CD4-positive, alpha-beta T cell treated with Interleukin-4 for 1 hour (primary cell): ENCODE measurements around the gene NELL1.

Experiments used
- DNase-seq, 2 donors: peaks; one replicate each; pipeline ENCODE4 v3.0.0-alpha.2; 2020 to 2022

NELL1 gene

GRCh38 chr11:20990447-20990846 lies 321.1 kb downstream of the NELL1 start:
- DNase-seq = no peak

DNA sequence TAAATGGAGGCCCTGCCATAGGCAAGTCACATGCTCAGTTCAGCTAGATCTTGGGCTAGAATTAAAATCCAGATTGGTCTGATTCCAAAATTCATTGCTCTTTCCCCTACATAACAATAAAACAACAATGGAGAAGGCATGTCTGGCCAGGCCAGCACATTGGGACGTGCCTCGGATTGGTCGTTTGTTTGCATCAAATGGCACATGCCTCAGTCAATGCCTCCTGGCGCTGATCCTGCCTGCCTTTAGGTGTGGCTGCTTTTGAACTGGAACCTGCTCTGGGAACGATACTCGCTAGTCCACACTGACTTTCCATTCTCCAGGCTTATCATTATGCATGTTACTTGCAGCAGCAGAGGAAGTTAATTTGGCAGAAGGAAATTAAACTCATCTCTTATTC lies 322.1 kb downstream of the NELL1 start:
- DNase-seq = no peak

DNA sequence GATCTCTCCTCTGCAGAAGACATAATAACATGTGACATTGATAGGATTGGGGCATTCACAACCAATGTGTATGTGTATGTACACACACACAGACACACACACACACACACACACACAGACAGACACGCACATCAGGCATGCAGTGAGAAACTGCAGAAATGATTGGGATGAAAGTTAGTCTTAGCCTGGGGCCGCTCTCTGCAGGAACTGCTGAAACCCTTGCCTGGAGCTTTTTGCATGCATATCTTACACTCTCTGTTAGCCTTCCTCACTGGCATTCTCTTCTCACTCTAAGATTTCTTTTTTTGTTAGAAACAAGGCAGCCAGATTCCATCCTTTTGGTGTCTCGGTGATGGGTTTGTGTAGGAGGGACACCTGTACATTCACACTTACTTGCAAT lies 337.9 kb downstream of the NELL1 start:
- DNase-seq = no peak

GRCh38 chr11:21018248-21018647 lies 348.9 kb downstream of the NELL1 start:
- DNase-seq = no peak

- DNase-seq = no peak
Observed at GRCh38 chr11:21026685-21027084, 357.3 kb downstream of the NELL1 start.

GRCh38 chr11:21037850-21038249 lies 368.5 kb downstream of the NELL1 start:
- no peak for DNase-seq

DNA sequence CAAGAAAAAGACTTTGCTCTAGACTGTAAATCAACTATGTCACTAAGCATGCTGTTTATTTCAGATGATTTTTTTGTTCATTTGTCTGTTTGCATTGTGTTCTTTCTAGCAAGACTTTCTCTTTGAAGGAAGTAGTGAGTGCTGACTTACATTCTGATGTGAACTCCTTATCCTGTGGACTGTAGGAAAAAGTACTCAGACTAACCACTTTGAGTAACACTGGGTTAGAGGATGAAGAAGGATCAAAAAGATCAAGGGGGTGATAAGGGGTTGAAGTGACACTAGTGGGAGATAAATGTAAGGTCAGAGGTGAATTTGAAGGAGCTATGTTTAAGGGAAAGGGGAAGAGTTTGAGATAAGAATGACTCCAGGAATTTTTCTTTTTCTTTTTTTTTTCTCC lies 369.4 kb downstream of the NELL1 start:
- DNase-seq = no peak

GRCh38 chr11:21040630-21041029 lies 371.2 kb downstream of the NELL1 start:
- DNase-seq = no peak

- no peak for DNase-seq
Observed at GRCh38 chr11:21048626-21049025, 379.2 kb downstream of the NELL1 start.

- no peak for DNase-seq
Observed at GRCh38 chr11:21053466-21053865, 384.1 kb downstream of the NELL1 start.

DNA sequence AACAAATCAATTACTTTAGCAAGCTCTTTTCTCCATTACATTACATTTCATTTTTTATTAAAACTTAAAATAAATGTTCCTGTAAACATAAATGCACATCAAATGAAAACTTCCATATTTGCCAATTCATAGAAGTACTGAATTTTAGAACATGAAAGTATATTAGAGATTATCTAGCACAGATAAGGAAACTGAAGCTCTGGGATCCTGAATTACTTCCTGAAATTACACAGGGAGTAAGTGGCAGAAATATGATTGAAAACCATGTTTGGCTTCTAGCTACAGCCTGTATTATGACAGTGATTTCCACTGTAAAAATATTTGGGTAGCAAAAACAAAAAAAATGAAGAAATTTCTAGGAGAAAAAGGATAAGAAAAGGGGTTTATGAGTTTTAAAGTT lies 387.3 kb downstream of the NELL1 start:
- no peak for DNase-seq

GRCh38 chr11:21059879-21060278 lies 390.5 kb downstream of the NELL1 start:
- no peak for DNase-seq

DNA sequence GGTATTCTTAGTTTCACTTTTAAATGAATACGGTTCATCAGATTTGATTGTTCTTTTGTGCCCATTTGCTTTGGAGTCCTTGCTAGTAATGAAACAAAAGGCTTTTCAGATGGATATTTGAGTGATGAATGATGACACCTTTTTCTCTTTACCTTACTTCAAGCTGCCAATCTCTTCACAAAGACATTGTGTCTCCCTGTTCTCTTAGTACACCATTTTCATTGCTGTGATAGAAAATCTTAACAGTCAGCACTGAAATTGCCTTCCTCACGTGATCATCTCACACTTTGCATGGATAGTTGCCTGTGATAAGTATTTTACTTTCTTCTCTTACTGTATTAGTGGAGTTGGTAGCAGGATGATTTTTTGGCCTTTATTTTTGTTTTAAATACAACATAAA lies 396.6 kb downstream of the NELL1 start:
- no peak for DNase-seq

GRCh38 chr11:21068886-21069285 lies 399.5 kb downstream of the NELL1 start:
- DNase-seq = no peak

GRCh38 chr11:21069909-21070308 lies 400.5 kb downstream of the NELL1 start:
- no peak for DNase-seq

- DNase-seq = no peak
Observed at GRCh38 chr11:21072558-21072957, 403.2 kb downstream of the NELL1 start.

GRCh38 chr11:21082853-21083252 lies 413.5 kb downstream of the NELL1 start:
- no peak for DNase-seq

DNA sequence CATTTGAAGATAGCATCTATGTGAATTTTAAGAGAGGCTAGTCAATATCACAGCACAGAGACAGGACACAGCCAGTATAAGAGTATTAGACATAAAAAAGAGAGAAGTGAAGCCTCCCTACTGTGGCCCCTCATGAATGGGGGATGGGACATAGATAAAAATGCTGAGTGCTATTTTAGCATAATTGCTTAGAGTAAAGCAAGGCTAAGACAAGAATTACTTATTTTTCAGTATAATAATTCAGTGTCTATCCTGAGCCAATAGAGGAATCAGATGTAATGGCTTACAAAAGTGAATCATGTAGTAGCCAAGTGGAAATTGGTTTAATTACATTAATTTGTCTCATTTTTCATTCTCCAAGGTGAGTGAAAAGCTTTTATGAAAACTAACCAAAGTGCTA lies 419.5 kb downstream of the NELL1 start:
- DNase-seq = no peak

DNA sequence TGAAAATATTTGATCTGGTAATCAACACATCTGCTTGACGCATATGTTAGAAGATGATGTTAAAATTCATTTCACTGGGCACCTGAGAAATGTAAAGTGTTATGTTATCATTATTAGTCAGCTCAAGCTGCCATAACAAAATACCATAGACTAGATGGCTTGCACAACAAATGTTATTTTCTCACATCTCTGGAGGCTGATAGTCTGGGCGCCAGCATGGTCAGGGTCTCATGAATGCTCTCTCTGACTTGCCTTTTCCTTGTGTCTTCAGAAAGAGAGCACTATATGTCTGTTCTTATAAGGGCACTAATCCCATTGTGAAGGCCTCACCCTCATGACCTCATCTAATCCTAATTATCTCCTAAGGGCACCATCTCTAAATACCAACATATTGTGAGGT lies 435.3 kb downstream of the NELL1 start:
- no peak for DNase-seq

GRCh38 chr11:21105196-21105917 lies 436.0 kb downstream of the NELL1 start:
- DNase-seq = no peak

- DNase-seq = no peak
Observed at GRCh38 chr11:21109341-21109740, 440.0 kb downstream of the NELL1 start.

DNA sequence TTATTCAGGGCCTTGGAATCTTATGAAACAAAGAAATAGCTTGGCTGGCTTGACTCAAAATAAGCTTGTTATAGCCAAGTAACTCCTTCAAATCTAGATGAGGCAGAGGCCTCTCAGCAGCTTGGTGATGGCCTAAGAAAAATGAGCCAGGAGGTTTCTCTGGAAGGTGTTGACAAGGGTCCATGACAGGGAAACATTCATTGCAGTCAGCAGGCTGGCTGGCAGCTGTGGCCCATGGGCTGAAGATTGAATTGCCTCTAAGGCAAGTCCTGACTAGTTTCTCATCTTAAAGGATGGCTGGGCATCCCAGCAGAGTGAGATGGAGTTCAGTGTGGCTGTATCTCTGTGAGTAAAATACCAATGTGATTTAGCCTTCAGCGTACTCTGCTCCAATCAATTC lies 441.0 kb downstream of the NELL1 start:
- no peak for DNase-seq

GRCh38 chr11:21113876-21114275 lies 444.5 kb downstream of the NELL1 start:
- DNase-seq = no peak

DNA sequence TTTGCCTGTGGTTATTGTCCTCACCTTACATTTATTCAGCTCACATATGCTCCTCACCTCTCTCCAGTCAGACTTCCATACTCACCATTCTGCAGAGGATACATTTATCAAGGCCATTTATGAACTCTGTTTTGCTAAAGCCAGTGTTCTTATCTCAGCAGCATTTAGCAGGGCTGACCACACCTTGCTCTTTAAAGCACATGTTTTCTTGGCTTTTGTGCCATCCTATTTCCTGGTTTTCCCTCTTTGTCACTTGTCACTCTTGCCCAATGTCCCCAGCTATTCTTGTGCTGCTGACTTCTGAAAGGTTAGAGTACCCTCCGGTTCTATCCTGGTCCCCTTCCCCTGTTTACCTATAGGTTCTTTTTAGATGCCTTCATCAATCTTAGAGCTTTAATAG lies 446.6 kb downstream of the NELL1 start:
- no peak for DNase-seq

DNA sequence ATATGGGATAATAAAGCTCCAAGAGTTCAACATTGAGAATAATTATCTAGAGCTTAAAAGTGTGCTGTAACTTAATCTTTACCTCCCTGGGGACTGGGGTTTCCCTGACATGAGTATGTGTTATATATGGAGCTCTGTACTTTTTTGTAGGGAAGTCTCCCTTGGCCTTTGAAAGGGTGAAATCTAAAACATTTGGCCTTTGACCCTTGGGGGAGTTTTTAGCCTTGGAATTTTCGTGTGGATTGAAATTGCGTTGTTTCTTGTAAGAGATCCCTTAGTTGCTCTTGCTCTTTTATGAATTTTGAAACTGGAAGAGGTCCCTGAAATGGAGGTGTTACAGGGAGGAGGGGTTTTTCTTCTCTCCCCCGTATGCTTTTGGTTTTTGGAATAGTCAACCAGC lies 450.0 kb downstream of the NELL1 start:
- no peak for DNase-seq

DNA sequence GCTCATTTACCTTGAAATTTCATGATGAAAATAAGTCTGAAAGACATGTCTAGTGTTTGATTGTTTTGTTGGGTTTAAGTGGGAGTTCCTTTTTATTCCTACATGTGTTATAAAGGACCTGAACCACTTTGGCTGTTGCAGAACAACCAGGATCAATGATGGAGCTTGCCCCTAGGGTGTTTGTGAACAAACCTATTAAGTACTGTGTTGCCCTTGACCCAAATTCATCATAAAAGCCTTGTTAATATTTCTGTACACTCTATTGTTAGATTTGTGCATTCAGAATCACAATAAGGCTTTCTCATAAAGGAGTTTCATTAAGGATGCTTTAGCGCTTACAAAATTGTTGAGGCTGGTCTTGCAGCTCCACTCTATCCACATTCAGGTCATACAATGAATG lies 452.6 kb downstream of the NELL1 start:
- no peak for DNase-seq
